Measurements from ENCODE around the gene IRF2BPL.

Gene IRF2BPL

GRCh38 chr14:77009014-77009413 is 19.5 kb downstream of the IRF2BPL start:
- no peak for DNase-seq

DNA sequence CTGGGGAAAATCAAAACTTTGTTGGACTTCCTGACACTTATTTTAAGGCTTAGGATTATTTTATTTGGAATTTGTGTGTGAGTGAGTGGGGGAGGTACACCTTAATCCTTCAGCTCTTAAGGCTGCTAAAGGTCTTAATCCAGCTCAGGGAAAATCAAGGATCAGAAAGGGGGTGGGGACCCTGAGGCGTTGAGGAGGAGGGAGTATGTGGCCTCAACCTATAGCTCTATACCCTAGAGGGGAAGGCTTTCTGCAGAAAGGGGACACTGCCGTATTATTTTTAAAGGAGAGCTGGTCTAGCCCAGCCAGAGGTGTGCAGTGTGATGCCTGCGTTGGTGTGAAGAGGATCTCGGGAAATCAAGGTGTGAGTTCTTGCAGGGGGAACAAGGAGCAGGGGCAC is 20.0 kb downstream of the IRF2BPL start:
- DNase-seq, result no peak

DNA sequence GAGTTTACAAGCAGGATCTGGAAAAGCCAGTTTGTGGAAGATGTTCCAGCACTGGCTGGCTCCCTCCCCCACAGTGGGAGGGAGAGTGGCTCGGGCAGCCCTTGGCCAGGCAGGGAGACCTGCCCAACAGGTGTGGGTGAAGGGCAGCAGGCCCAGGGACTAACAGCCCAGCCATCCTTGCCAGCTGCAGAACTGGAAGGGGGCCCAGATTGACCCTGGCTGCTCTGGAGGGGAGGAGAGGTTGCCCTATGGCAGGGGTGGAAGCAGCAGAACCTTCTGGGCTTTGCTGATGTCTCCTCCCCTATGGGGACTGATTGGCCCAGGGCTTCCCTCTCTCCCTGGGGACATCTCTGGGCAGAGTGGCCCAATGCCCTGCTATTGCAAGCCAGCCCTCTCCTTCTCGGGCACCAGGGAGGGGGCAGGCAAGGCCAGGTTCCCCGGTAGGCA is 20.5 kb downstream of the IRF2BPL start:
- DNase-seq, result no peak

- DNase-seq, result no peak
Observed at GRCh38 chr14:77007183-77007974, 21.1 kb downstream of the IRF2BPL start.

DNA sequence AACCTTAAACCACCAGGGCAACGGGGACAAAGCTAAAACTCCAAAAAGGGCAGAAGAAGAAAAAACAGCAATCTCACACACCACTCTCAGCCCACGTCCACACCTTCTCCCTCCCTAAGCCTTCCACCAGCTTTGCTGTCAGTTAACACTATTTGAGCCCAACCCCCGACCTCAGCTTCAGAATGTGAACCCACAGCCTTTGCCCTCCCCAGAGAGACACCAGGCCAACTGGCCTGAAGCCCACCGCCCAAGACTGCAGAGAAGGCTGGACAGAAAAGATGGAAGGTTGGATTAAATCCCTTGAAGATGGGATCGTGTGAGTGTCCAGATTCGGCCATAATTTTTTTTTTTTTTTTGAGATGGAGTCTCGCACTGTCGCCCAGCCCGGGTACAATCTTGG is 22.4 kb downstream of the IRF2BPL start:
- no peak for DNase-seq

DNA sequence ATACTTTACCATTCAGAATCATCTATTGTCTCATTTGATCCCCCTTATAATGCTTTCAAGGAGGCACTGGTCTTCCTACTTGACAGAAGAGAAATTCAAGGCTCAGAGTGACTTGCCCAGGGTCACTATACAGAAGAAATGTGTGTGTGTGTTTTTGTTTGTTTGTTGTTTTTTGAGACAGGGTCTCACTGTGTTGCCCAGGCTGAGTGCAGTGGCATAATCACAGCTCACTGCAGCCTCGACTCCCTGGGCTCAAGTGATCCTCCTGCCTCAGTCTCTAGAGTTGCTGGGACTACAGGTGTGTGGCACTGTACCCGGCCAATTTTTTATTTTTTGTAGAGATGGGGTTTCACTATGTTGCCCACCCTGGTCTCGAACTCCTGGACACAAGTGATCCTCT is 22.9 kb downstream of the IRF2BPL start:
- DNase-seq, result no peak

DNA sequence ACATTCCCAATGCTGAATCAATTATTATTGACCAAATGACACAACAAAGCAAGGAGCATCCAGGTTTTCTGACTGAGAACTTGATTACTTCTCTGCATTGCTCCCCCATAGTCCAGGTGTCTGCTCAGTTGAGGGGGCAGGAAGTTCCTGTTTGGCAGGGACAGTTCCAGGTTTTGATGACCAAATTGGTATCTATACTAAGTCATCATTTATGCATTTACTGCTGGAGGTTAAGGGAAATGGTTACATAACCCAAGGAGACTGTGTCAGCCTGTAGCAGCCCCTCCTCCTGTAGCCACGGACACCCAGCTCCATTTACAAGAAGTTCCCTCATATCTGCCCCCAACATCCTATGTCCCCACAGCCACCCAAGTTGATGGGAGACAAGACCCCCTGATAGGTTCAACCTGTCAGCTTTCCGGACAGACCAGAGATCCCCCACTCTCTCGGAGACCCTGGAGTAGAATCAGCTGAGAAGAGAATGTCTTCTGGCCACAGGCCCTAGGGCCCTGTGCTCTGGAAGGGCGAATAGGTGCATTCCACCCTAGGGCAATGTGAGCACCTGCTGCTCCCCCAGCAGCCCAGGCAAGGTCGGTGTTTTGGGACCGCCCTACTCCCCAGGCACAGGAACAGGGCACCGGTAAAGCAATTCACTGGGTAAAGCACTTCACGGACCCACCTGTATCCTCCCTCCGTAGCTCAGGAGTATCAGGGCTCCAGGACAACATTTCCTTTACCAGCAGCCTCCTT is 23.6 kb downstream of the IRF2BPL start:
- no peak for DNase-seq

DNA sequence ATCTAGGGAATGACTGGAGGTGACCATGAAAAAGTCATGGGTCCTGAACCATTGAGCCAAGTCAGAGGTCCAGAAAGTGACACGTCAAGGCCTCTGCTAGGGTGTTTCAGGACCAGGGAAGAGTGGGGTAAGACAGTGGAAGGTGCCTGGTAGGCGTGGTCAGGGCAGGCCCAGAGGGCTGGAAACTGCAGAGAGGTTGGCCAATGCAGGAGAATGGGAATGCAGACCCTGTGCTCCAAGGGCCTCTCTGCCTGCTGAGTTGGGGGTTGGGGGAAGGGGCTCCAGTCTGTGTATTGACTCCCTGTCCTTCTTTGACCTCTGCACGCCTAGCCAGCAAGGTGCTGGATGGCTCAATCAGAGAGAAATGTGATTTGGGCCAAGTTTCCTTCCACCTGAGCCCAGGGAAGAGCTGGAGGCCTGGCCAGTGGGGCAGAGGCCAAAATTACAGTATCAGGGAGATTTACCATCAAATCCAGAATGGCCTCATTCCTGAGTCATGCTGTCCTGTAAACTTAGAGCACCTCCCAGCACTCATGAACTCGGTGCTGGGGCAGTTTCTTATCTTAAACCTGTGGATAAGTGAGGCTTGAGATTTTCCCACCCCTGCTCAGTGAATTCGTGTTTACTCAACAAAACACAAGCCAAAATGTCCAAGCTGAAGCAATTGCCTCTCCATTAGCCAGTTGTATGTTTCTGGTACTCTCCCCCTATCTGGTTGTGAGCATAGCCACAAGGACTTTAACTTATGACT is 24.4 kb downstream of the IRF2BPL start:
- DNase-seq, result no peak

DNA sequence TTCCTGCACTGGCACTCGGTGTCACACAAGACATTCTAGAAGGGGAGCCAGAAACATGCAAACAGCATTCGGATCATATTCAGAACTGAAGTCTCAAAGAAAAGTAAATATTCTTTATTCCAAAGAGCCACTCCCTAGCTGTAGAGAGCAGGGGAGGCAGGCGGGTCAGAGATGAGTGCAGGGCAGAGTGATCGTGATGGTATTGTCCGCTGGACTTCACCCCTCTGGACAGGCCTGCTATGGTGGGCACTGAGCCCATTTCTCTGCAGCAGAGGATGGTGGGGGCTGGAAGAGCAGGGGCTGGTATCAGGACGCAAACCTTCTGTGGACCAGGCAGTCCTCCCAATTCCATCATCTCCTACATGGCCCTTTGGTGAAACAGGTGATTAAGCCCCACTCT is 25.6 kb downstream of the IRF2BPL start:
- DNase-seq, result no peak

- no peak for DNase-seq
Observed at GRCh38 chr14:77002335-77002734, 26.2 kb downstream of the IRF2BPL start.

- DNase-seq, result no peak
Observed at GRCh38 chr14:77000340-77001270, 27.9 kb downstream of the IRF2BPL start.

DNA sequence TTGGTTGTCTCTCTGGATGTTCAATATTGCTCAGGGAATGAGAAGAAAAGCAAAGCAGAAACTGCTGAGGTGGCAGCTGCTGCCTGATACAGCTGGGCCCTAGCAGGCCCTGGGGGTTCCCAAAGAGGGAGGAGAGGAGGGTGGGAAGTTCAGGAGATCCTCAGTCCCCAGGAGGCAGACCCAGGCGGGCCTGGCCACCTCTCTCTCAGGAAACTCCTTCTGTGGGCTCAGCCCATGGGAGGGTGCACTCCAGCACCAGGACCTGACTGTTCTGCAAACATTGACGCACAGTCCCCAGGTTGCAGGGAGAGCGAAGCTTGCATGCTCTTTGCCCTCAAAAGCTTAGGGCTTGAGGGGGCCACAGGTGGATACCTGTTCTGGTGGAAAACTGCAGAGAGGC is 29.6 kb downstream of the IRF2BPL start:
- no peak for DNase-seq

- no peak for DNase-seq
Observed at GRCh38 chr14:76997257-76997970, 31.1 kb downstream of the IRF2BPL start.

GRCh38 chr14:76996563-76997146 is 31.9 kb downstream of the IRF2BPL start:
- no peak for DNase-seq

DNA sequence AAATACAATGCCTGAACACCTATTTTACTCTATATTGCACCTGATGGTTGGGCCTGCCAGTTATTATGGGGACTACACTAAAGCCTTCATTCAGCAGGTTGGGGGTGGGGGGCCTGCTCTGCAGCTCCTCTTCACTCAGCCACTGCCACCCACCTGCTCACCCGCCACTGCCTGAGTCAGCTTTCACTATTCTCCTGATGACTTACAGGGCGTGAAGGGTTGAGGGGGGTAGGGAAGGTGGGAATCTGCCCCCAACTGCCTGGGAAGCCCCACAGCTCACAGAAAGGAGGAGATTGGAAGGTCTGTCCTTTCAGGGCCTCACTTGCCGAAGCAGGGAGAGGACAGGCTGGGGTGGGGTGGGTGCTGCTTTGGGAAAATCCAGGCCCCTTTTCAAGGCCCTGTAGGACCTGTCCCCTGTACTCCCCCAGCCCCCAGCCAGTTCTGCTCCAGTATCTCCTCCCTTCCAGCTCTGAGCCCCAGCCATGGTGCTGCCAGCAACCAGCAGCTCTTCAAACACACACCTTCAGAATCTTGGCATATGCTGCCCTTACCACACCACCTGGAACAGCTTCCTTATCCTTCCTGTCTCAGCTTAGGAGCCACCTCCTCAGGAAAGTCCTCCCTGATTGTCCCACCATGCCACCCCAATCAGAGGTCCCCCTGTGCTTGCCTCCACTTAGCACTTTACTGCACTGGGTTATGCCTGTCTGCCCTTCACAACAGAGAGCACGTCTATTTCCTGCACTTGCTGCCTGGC is 33.1 kb downstream of the IRF2BPL start:
- no peak for DNase-seq

DNA sequence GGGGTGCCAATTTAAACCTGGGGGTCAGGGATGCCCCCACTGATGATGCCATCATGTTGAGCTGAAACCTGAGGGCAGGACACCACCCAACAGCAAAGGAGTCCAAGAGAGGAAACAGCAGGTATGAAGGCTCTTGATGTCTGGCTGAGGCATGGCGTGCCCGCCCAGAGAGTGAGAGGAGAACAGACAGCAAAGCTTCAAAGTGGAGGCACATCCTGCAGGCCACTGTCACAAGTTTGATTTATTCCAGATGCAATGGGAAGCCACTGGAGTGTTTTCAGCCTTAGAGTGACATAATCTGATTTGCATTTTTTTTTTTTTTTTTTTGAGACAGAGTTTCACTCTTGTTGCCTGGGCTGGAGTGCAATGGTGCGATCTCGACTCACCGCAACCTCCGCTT is 34.8 kb downstream of the IRF2BPL start:
- DNase-seq, result no peak

- DNase-seq, result no peak
Observed at GRCh38 chr14:76990084-76990483, 38.4 kb downstream of the IRF2BPL start.

DNA sequence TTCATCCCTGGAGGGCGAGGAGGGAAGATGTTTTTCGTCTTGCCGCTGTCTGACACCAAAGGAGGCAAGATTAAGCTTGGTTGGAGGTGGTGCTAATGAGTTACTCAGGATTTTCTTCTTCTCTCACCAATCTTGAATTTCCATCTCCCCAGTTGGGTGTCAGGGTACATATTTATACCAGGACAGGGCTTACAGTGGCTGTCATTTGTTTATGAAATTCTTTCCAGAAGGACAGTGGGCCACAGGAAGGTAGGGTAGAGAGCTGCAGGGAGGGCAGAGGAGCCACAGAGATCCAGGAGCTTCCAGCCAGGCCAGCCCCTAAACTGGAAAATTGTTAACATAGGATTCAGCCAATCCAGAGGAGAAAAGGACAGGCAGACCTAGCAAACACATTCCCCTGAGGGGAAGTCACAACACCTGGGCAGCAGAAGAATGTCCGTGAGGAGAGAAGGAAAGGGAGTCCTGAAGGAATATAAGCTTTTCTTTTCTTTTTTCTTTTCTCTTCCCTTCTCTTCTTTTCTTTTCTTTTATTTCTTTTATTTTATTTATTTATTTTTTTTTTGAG is 40.5 kb downstream of the IRF2BPL start:
- DNase-seq, result no peak

- DNase-seq, result no peak
Observed at GRCh38 chr14:76986231-76986565, 42.3 kb downstream of the IRF2BPL start.

- DNase-seq, result no peak
Observed at GRCh38 chr14:76985540-76986230, 42.8 kb downstream of the IRF2BPL start.

Data from cortex of kidney (tissue), 1 donor.